Thyroid gland (tissue), 4 donors: ENCODE results near the gene MMP13. TPM values are rescaled to one million over a fixed set of nuclear protein-coding genes. Genes with fewer than 3 reads are reported as not detected.

Experiments used
- DNase-seq, 2 donors: peaks; one replicate each; pipeline ENCODE4 v3.0.0-alpha.2; 2019
- H3K27ac ChIP-seq, 3 donors: fragments of 200-600 bp; sonication (generic); 1 replicate in 2 of 3; 2 replicates in 1 of 3; pipeline ENCODE4 v1.5.1; 2016 to 2019; ENCODE audit warnings: mild to moderate bottlenecking in 1 of 3, moderate library complexity in 1 of 3
- H3K27me3 ChIP-seq: fragments of 200-600 bp; sonication (generic); one replicate; pipeline ENCODE4 v1.5.1; 2019
- H3K36me3 ChIP-seq, 2 donors: fragments of 200-600 bp; sonication (generic); one replicate each; pipeline ENCODE4 v1.5.1; 2016 to 2019
- H3K4me1 ChIP-seq, 2 donors: fragments of 200-600 bp; sonication (generic); one replicate each; pipeline ENCODE4 v1.5.1; 2017 to 2019
- H3K4me3 ChIP-seq, 3 donors: fragments of 200-600 bp; sonication (generic); replicated peaks in 1 of 3; 1 replicate in 2 of 3; 2 replicates in 1 of 3; pipeline ENCODE4 v1.5.1; 2016; ENCODE audit warnings: mild to moderate bottlenecking in 1 of 3
- H3K9me3 ChIP-seq: fragments of 200-600 bp; sonication (generic); one replicate; pipeline ENCODE4 v1.5.1; 2017
- POLR2A ChIP-seq, 2 donors: fragments of 450-650 bp; IDR thresholded peaks; one replicate each; pipeline ENCODE4 v1.6.1; 2017; ENCODE audit warnings: antibody characterized with exemption in 2 of 2, mild to moderate bottlenecking in 2 of 2, moderate library complexity in 1 of 2
- WGBS, 2 donors: methylation state at CpG; one replicate each; pipeline ENCODE4 v1.1.5; 2017; 5-methylcytosine and 5-hydroxymethylcytosine counted together
- intact Hi-C: fragments of 100-400 bp; cut with DNase I; formaldehyde crosslinking; loops from one replicate; pipeline ENCODE4 v1.15.1; 2023
- small RNA-seq: library from RNA; depleted of rRNA; stranded (forward); fragments of <200 nt; gene quantifications from one replicate; pipeline ENCODE3, GENCODE V24; 2016
- total RNA-seq, 4 donors: library from RNA; depleted of rRNA; stranded (reverse); fragments of >200 nt; gene quantifications; one replicate each; pipeline ENCODE4 v1.2.3, GENCODE V29; 2016
- TF ChIP-seq, protein P1 (sequence below), 6 experiments: fragments of 200-600 bp in 3 of 6; fragments of 450-650 bp in 3 of 6; sonication (generic) in 3 of 6; IDR thresholded peaks; one replicate each; pipeline ENCODE4 v1.5.1; 2016 to 2019; ENCODE audit warnings: antibody characterized with exemption in 6 of 6, mild to moderate bottlenecking in 2 of 6, inconsistent platforms in 1 of 6, moderate library complexity in 1 of 6

MMP13 gene
- total RNA-seq, 4 donors from 2014 or later, result not detected

DNA sequence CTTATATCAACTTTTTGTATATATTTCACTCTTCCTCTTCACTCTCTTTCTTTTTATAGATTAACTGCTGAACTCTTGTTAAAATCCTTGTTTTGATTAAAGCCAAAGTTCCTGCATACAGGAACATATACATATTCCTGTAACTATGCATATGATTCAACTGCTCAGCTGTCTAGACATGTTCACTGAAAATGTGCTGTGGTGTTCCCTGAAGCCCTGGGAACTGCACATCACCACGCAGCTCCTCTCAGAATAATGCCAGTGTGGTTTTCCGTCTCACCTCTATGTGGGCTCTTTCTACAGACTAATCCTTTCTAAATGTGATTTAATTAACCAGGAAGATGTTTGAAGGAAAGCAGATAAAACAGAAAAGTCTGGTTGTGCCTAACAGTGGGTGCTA, 55.2 kb downstream of the MMP13 start:
- Histone ChIP-seq H3K9me3 (no peaks in the 10 kb centered on the region), H3K27ac (no peak overlapping the region), H3K36me3 (no peaks in the 10 kb centered on the region), H3K4me3 (no peak overlapping the region), H3K4me1 (no peaks in the 10 kb centered on the region), H3K27me3 (no peaks in the 10 kb centered on the region)
- 85% methylated on average over 2 of the region's 2 CpGs for WGBS, 2 donors
- no peak for TF ChIP-seq POLR2A (IDR thresholded peaks at IDR 0.05)
- TF ChIP-seq, protein P1, sequence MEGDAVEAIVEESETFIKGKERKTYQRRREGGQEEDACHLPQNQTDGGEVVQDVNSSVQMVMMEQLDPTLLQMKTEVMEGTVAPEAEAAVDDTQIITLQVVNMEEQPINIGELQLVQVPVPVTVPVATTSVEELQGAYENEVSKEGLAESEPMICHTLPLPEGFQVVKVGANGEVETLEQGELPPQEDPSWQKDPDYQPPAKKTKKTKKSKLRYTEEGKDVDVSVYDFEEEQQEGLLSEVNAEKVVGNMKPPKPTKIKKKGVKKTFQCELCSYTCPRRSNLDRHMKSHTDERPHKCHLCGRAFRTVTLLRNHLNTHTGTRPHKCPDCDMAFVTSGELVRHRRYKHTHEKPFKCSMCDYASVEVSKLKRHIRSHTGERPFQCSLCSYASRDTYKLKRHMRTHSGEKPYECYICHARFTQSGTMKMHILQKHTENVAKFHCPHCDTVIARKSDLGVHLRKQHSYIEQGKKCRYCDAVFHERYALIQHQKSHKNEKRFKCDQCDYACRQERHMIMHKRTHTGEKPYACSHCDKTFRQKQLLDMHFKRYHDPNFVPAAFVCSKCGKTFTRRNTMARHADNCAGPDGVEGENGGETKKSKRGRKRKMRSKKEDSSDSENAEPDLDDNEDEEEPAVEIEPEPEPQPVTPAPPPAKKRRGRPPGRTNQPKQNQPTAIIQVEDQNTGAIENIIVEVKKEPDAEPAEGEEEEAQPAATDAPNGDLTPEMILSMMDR (IDR thresholded peaks at IDR 0.05), result no peak
- intact Hi-C loops, result no loop called here
- no peak for DNase-seq

Small RNA genes lying within 50 kb of the gene (small RNA-seq; reads per million reads assigned to genes)
- gene RNU7-159P, result not detected

Other genes with a start within 250 kb of the MMP13 start
- gene MMP27, start 250.0 kb downstream of the MMP13 start, total RNA-seq, result under 1 TPM in 2 of 4 donors, not detected in 2; 0.22 to 0.67 TPM
- gene MMP8, start 230.8 kb downstream of the MMP13 start, total RNA-seq, result under 1 TPM in 2 of 4 donors, not detected in 2; 0.24 to 0.45 TPM
- gene MMP10, start 175.1 kb downstream of the MMP13 start, total RNA-seq, result not detected
- gene MMP1, start 157.6 kb downstream of the MMP13 start, total RNA-seq, result not detected
- 10 to 100 TPM in 1 of 4 donors, 1 to 10 TPM in 1, not detected in 2; 1.2 to 14.5 TPM for gene MMP3, start 112.1 kb downstream of the MMP13 start, total RNA-seq
- not detected for gene MMP12, start 80.8 kb downstream of the MMP13 start, total RNA-seq
- 10 to 100 TPM; 27.4 to 44.9 (median 36.8) TPM for gene DCUN1D5, start 136.4 kb upstream of the MMP13 start, total RNA-seq
- gene DYNC2H1, start 153.7 kb upstream of the MMP13 start, total RNA-seq, result 10 to 100 TPM; 36.9 to 41.2 (median 40.0) TPM